Natural killer cell treated with Interleukin-12 subunit alpha and Interleukin-12 subunit beta and Interleukin-15 and Interleukin-18, amount 100 ng/mL, for 72 hours (primary cell): ENCODE results near the gene SH2D1A. TPM values are rescaled to one million over a fixed set of nuclear protein-coding genes. Genes with fewer than 3 reads are reported as not detected.

Experiments
- ATAC-seq, 2 donors: fragments of 150-1000 bp; cut with Tn5 transposase in 1 of 2; sonication (Bioruptor Pico), chemical (Tn5 transposase) in 1 of 2; 2 replicates each; pipeline ENCODE4 v1.10.0; 2021
- DNase-seq: peaks from one replicate; pipeline ENCODE4 v3.0.0; 2022; ENCODE audit warnings: low spot score
- H3K27ac Mint-ChIP-seq, 2 donors: 1 replicate in 1 of 2; 2 replicates in 1 of 2; pipeline ENCODE4 v1.8.0; 2022; ENCODE audit warnings: mixed read lengths in 2 of 2, mild to moderate bottlenecking in 1 of 2, moderate library complexity in 1 of 2
- H3K27me3 Mint-ChIP-seq, 2 donors: 1 replicate in 1 of 2; 2 replicates in 1 of 2; pipeline ENCODE4 v1.8.0; 2022; ENCODE audit warnings: mixed read lengths in 2 of 2
- H3K36me3 Mint-ChIP-seq: one replicate; pipeline ENCODE4 v1.8.0; 2022; ENCODE audit warnings: mixed read lengths
- H3K4me1 Mint-ChIP-seq, 2 donors: 1 replicate in 1 of 2; 2 replicates in 1 of 2; pipeline ENCODE4 v1.8.0; 2022; ENCODE audit warnings: low read depth in 2 of 2, mixed read lengths in 2 of 2, mild to moderate bottlenecking in 1 of 2
- H3K4me3 Mint-ChIP-seq: one replicate; pipeline ENCODE4 v1.8.0; 2022; ENCODE audit warnings: mixed read lengths
- H3K9me3 Mint-ChIP-seq: 2 replicates; pipeline ENCODE4 v1.8.0; 2022; ENCODE audit warnings: mixed read lengths
- total RNA-seq, 2 donors: library from RNA; stranded (reverse); gene quantifications; one replicate each; pipeline ENCODE4 v1.2.3, GENCODE V29; 2022

SH2D1A gene
- total RNA-seq, 2 donors from 2014 or later = 76.1 to 76.7 TPM

DNA sequence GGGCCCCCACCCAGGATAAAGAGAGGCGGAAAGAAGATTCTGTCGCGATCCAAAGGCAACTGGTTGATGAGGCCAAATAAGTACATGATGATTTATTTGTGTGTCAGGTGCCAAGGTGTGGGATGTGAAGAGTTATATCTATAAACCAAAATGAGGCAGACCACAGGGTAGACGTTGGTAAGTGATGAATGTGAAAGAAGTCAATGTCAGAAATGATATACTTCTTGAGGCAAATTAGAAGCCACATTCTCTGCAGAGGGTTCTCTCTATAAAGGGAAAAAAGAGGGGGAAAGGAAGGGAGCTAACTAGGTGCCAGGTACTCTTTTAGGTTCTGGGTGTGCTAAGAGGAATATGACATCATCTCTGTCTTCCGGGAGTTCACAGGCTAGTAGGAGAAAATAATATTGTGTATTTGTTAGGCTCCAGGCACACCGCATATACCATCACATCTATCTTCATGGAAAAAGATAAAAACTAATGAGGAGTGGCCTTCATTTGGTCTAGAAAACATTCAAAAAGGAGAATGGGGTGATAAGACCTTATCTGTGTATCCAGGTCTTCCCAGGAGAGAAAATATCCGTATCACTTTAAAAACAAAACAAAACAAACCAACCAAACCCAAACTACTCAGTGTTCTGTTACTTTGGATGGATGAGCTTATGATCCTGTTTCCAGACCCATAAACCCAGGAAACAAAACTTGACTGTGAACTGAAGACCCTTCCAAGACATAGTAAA is 4.8 kb upstream of the SH2D1A start:
- no peaks in the 10 kb centered on the region for H3K27me3 Mint-ChIP-seq
- DNase-seq = no peak
- peaks cover 41 to 60% of the 10 kb centered on the region in 2 donors for H3K4me1 Mint-ChIP-seq
- ATAC-seq = peak in 1 of 2 donors; percentile 10
- no peaks in the 10 kb centered on the region for H3K36me3 Mint-ChIP-seq
- H3K27ac Mint-ChIP-seq = peak overlapping the region; percentile 86 to 89
- H3K9me3 Mint-ChIP-seq = no peaks in the 10 kb centered on the region
- peak overlapping the region; percentile 84 for H3K4me3 Mint-ChIP-seq

GRCh38 chrX:124342174-124342867 is 4.0 kb upstream of the SH2D1A start:
- Mint-ChIP-seq H3K27ac (peak overlapping the region; percentile 86 to 89), H3K4me1 (peaks cover 41 to 60% of the 10 kb centered on the region in 2 donors), H3K9me3 (no peaks in the 10 kb centered on the region), H3K4me3 (peak overlapping the region; percentile 84), H3K36me3 (no peaks in the 10 kb centered on the region), H3K27me3 (no peaks in the 10 kb centered on the region)
- DNase-seq = no peak
- peak; percentile 29 to 40 for ATAC-seq

- ATAC-seq = no peak
- H3K27ac Mint-ChIP-seq = peak overlapping the region; percentile 86 to 89
- H3K4me1 Mint-ChIP-seq = peaks cover 41 to 62% of the 10 kb centered on the region in 2 donors
- H3K4me3 Mint-ChIP-seq = peak overlapping the region; percentile 84
- no peaks in the 10 kb centered on the region for H3K36me3 Mint-ChIP-seq
- no peaks in the 10 kb centered on the region for H3K9me3 Mint-ChIP-seq
- no peaks in the 10 kb centered on the region for H3K27me3 Mint-ChIP-seq
- no peak for DNase-seq
Observed at GRCh38 chrX:124343016-124343415, 3.3 kb upstream of the SH2D1A start.

GRCh38 chrX:124344246-124344645 is 2.1 kb upstream of the SH2D1A start:
- H3K4me3 Mint-ChIP-seq = peak overlapping the region; percentile 84
- H3K4me1 Mint-ChIP-seq = peaks cover 38 to 64% of the 10 kb centered on the region in 2 donors
- H3K9me3 Mint-ChIP-seq = no peaks in the 10 kb centered on the region
- DNase-seq = no peak
- no peaks in the 10 kb centered on the region for H3K27me3 Mint-ChIP-seq
- no peak for ATAC-seq
- no peaks in the 10 kb centered on the region for H3K36me3 Mint-ChIP-seq
- peak overlapping the region; percentile 86 to 89 for H3K27ac Mint-ChIP-seq

GRCh38 chrX:124346877-124347241 is 496 bp downstream of the SH2D1A start:
- ATAC-seq (no peak), DNase-seq (no peak)
- peak overlapping the region; percentile 84 for H3K4me3 Mint-ChIP-seq
- H3K4me1 Mint-ChIP-seq = peaks cover 27 to 54% of the 10 kb centered on the region in 2 donors
- H3K27ac Mint-ChIP-seq = peak overlapping the region; percentile 86 to 89
- no peaks in the 10 kb centered on the region for H3K9me3 Mint-ChIP-seq
- H3K36me3 Mint-ChIP-seq = no peaks in the 10 kb centered on the region
- no peaks in the 10 kb centered on the region for H3K27me3 Mint-ChIP-seq

DNA sequence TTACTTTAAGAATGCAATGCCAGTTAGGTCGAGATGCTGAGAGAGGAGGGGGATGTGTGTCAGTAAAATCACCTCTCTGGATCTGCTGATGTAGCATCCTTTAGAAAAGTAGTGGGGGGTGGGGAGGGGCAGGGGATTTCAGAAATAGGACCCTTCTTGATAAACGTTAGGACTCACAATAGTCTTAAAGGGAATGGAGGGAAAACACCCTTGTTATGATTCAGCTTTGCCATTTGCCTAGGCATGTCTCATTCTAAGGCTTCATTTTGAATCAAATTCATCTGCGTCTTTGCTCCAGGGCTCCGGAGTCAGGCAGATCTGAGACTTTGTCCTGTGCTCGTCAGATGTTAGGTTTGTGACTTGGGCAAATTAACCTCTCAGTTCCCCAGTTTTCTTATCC is 879 bp downstream of the SH2D1A start:
- Mint-ChIP-seq H3K9me3 (no peaks in the 10 kb centered on the region), H3K4me3 (peak overlapping the region; percentile 84), H3K36me3 (no peaks in the 10 kb centered on the region), H3K27me3 (no peaks in the 10 kb centered on the region), H3K27ac (peak overlapping the region; percentile 86 to 89), H3K4me1 (peaks cover 23 to 51% of the 10 kb centered on the region in 2 donors)
- peak; percentile 70 for DNase-seq
- ATAC-seq = peak; percentile 55 to 65

DNA sequence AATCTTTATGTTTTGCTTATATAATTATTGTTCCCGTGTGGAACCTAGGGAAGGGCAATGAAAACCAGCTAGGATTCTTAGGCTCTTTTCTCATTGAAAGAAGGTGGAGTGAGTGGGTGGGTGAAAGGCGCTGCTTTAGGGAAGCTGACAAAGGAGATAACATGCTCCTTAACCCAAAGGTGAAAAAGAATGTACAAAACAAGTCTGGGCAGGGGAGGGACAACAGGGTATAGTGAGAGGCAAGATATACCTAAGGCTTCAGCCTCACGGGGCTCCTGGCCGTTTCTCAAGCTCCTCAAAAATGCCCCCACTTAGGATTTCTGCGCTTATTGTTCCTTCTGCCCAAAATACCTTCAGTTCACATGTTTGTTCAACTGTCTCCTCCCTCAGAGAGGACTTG is 1.8 kb downstream of the SH2D1A start:
- no peaks in the 10 kb centered on the region for H3K9me3 Mint-ChIP-seq
- peak overlapping the region; percentile 84 for H3K4me3 Mint-ChIP-seq
- H3K27me3 Mint-ChIP-seq = no peaks in the 10 kb centered on the region
- peaks cover 24 to 49% of the 10 kb centered on the region in 2 donors for H3K4me1 Mint-ChIP-seq
- ATAC-seq (no peak), DNase-seq (no peak)
- H3K27ac Mint-ChIP-seq = peak overlapping the region; percentile 86 to 89
- no peaks in the 10 kb centered on the region for H3K36me3 Mint-ChIP-seq

- ATAC-seq (no peak), DNase-seq (no peak)
- H3K4me3 Mint-ChIP-seq = peak overlapping the region; percentile 84
- peaks cover 25 to 49% of the 10 kb centered on the region in 2 donors for H3K4me1 Mint-ChIP-seq
- H3K27ac Mint-ChIP-seq = peak overlapping the region; percentile 86 to 89
- no peaks in the 10 kb centered on the region for H3K36me3 Mint-ChIP-seq
- no peaks in the 10 kb centered on the region for H3K27me3 Mint-ChIP-seq
- H3K9me3 Mint-ChIP-seq = no peaks in the 10 kb centered on the region
Observed at GRCh38 chrX:124348885-124349453, 2.6 kb downstream of the SH2D1A start.

- H3K36me3 Mint-ChIP-seq = no peaks in the 10 kb centered on the region
- H3K27me3 Mint-ChIP-seq = no peaks in the 10 kb centered on the region
- H3K9me3 Mint-ChIP-seq = no peaks in the 10 kb centered on the region
- no peak for DNase-seq
- H3K4me3 Mint-ChIP-seq = peak overlapping the region; percentile 84
- peaks cover 29 to 61% of the 10 kb centered on the region in 2 donors for H3K4me1 Mint-ChIP-seq
- no peak for ATAC-seq
- H3K27ac Mint-ChIP-seq = peak overlapping the region; percentile 81 to 87
Observed at GRCh38 chrX:124354648-124355047, 8.3 kb downstream of the SH2D1A start.

- Mint-ChIP-seq H3K27ac (peak overlapping the region; percentile 86 to 92), H3K36me3 (peaks cover 8% of the 10 kb centered on the region), H3K4me1 (peaks cover 41 to 64% of the 10 kb centered on the region in 2 donors), H3K4me3 (peak overlapping the region; percentile 84), H3K27me3 (peaks cover 0 to 3% of the 10 kb centered on the region in 2 donors), H3K9me3 (no peaks in the 10 kb centered on the region)
- ATAC-seq (peak; percentile 21 to 64), DNase-seq (no peak)
Observed at GRCh38 chrX:124358800-124359383, 12.5 kb downstream of the SH2D1A start.

DNA sequence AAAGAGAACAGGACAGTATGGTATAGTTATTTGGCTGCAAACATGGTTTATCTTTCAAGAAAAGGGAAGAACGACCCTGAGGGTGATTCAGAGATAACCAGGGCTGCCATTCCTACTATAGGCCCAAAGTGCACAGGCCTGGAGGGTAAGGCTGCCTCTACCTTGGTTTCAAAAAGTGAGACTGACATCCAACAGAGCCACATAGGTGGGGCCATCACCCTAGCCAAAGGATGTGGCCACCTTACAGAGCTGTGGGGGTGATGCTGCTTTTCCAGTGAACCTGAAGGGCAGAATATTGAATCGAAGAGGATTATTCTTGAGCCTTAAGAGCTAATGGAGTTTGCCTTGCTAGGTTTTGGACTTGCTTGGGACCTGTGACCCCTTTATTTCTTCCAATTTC is 15.7 kb downstream of the SH2D1A start:
- peaks cover 8% of the 10 kb centered on the region for H3K36me3 Mint-ChIP-seq
- ATAC-seq (peak; percentile 65 to 76), DNase-seq (no peak)
- peak overlapping the region; percentile 87 to 88 for H3K27ac Mint-ChIP-seq
- H3K4me3 Mint-ChIP-seq = peak overlapping the region; percentile 79
- H3K4me1 Mint-ChIP-seq = peaks cover 33 to 56% of the 10 kb centered on the region in 2 donors
- peaks cover 0 to 7% of the 10 kb centered on the region in 2 donors for H3K27me3 Mint-ChIP-seq
- no peaks in the 10 kb centered on the region for H3K9me3 Mint-ChIP-seq

DNA sequence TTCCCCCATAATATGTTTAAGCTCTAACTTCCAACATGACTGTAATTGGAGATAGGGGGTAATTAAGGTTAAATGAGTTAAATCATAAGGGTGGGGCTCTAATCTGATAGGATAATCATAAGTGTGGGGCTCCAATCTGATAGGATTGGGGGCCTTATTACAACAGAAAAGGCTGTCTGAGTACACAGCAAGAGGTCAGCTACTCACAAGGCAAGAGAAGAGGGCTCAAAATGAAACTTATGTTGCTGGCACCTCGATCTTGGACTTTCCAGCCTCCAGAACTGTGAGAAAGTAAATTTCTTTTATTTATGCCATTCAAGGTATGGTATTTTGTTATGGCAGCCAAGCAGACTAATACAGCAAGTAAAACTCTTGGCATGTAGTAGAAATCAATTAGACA is 16.4 kb downstream of the SH2D1A start:
- H3K27me3 Mint-ChIP-seq = peaks cover 0 to 7% of the 10 kb centered on the region in 2 donors
- H3K36me3 Mint-ChIP-seq = peaks cover 8% of the 10 kb centered on the region
- peak; percentile 75 to 83 for ATAC-seq
- peaks cover 31 to 49% of the 10 kb centered on the region in 2 donors for H3K4me1 Mint-ChIP-seq
- no peaks in the 10 kb centered on the region for H3K9me3 Mint-ChIP-seq
- H3K4me3 Mint-ChIP-seq = peak overlapping the region; percentile 79
- peak overlapping the region; percentile 87 to 88 for H3K27ac Mint-ChIP-seq
- no peak for DNase-seq

GRCh38 chrX:124369722-124370121 is 23.4 kb downstream of the SH2D1A start:
- H3K27ac Mint-ChIP-seq = peak overlapping the region; percentile 20 to 59
- H3K36me3 Mint-ChIP-seq = peaks cover 11% of the 10 kb centered on the region

More at GRCh38 chrX:124369722-124370121, 23.4 kb downstream of the SH2D1A start:
- H3K4me3 Mint-ChIP-seq = peak overlapping the region; percentile 2
- no peak for DNase-seq
- peaks cover 19 to 34% of the 10 kb centered on the region in 2 donors for H3K4me1 Mint-ChIP-seq
- no peak for ATAC-seq
- peaks cover 0 to 4% of the 10 kb centered on the region in 2 donors for H3K27me3 Mint-ChIP-seq
- no peaks in the 10 kb centered on the region for H3K9me3 Mint-ChIP-seq
